Measurements from ENCODE around the gene ZNF385C.

Gene ZNF385C

DNA sequence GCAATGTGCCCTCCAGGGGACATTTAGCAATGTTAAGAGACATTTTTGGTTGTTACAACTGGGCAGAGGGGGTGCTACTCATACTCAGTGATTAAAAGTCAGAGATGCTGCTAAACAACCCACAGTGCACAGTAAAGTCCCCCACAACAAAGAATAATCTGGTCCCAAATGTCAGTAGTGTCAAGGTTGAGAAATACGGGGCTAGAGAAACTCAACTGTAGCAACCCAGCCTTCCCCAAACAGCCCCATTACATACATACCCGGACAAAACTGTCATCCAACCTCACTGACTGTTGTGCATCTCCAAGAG is 101.5 kb downstream of the ZNF385C start:
- H3K27me3 ChIP-seq (replicated peaks; ENCODE audit: control insufficient read depth, insufficient read depth, low read length, poor library complexity, severe bottlenecking): no peaks in the 10 kb centered on the region
- H3K9me3 ChIP-seq (ENCODE audit: control insufficient read depth, low read length): no peaks in the 10 kb centered on the region
- peaks cover 72% of the 10 kb centered on the region for H3K36me3 ChIP-seq (ENCODE audit: control insufficient read depth, insufficient read depth, low read length)
- DNase-seq: no peak
- H3K4me1 ChIP-seq (ENCODE audit: control insufficient read depth, insufficient read depth, low read length, poor library complexity, severe bottlenecking): no peaks in the 10 kb centered on the region
- H3K27ac ChIP-seq (ENCODE audit: insufficient read depth, low read length, poor library complexity, severe bottlenecking): no peak overlapping the region
- no peak overlapping the region for H3K4me3 ChIP-seq (ENCODE audit: insufficient read depth, low read depth, low read length, poor library complexity, severe bottlenecking)

DNA sequence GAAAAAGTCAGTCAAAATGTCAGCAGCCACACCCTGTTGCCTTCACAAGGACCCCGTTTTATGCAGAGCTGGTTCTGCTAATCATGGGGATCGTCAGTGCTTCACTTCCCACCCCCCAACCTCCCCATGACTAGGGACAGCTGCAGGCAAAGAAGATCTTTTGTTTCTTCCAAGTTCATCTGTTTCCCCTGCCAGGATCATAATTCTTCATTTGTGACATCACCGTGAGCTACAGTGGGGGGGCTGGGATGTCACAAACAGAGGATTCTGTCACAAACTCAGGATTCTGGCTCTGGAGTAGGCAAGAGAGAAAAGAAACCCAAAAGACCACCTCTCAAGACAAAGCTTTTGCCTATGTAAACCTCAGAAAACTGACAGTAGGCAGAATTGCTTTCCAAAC is 105.7 kb downstream of the ZNF385C start:
- peaks cover 89% of the 10 kb centered on the region for H3K36me3 ChIP-seq (ENCODE audit: control insufficient read depth, insufficient read depth, low read length)
- no peaks in the 10 kb centered on the region for H3K27me3 ChIP-seq (replicated peaks; ENCODE audit: control insufficient read depth, insufficient read depth, low read length, poor library complexity, severe bottlenecking)
- no peak overlapping the region for H3K27ac ChIP-seq (ENCODE audit: insufficient read depth, low read length, poor library complexity, severe bottlenecking)
- no peaks in the 10 kb centered on the region for H3K4me1 ChIP-seq (ENCODE audit: control insufficient read depth, insufficient read depth, low read length, poor library complexity, severe bottlenecking)
- no peak overlapping the region for H3K4me3 ChIP-seq (ENCODE audit: insufficient read depth, low read depth, low read length, poor library complexity, severe bottlenecking)
- DNase-seq: no peak
- H3K9me3 ChIP-seq (ENCODE audit: control insufficient read depth, low read length): no peaks in the 10 kb centered on the region

DNA sequence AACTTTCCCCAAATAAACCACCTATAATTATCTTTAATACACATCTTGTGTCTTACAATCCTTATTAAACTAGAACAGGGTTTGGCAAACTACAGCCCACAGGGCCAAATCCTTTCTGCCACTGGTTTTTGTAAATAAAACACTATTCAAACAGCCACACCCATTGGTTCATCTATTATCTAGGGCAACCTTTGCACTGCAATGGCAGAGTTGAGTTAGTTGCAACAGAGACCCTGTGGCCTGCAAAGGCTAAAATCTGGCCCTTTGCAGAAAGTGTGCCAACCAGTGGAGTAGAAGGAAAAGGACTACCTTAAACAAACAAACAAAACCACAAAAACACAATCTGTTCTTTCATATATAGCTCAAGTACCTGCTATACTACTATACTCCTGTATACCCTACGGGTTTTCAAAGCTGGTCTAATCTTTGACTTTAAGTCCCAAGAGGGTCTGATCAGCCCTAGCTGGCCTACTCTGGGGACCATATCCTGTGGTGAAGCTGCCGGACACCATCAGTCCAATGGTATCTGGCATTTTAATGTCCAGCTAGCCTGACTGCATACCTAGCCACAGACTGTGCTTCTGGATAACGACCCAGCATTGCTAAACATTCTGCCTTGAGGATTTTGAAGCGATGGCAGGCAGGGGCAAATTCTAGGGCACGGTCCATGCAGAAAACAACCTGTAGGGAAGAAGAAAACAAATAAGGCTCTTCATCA is 108.4 kb downstream of the ZNF385C start:
- H3K4me3 ChIP-seq (ENCODE audit: insufficient read depth, low read depth, low read length, poor library complexity, severe bottlenecking): no peak overlapping the region
- H3K27ac ChIP-seq (ENCODE audit: insufficient read depth, low read length, poor library complexity, severe bottlenecking): no peak overlapping the region
- no peak for DNase-seq
- no peaks in the 10 kb centered on the region for H3K27me3 ChIP-seq (replicated peaks; ENCODE audit: control insufficient read depth, insufficient read depth, low read length, poor library complexity, severe bottlenecking)
- no peaks in the 10 kb centered on the region for H3K9me3 ChIP-seq (ENCODE audit: control insufficient read depth, low read length)
- peaks cover 88% of the 10 kb centered on the region for H3K36me3 ChIP-seq (ENCODE audit: control insufficient read depth, insufficient read depth, low read length)
- no peaks in the 10 kb centered on the region for H3K4me1 ChIP-seq (ENCODE audit: control insufficient read depth, insufficient read depth, low read length, poor library complexity, severe bottlenecking)

DNA sequence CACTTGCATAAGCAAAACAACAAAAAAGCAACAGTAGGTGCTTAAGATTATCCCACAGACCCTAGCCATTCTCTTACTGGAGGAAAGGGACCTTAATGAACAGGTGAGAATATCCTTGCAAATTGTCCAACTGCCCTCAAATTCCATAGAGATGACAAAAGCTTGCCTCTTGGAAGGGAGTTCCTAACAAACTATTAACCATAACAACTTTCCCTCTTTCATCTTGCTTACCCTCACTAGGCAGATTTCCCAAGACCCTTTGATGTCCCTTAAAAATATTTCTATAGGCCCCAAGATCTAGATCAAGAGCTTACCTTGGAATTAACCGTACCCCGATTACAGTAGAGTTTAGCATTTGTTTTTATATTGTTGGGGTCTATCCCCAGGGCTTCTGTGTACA is 109.9 kb downstream of the ZNF385C start:
- DNase-seq: no peak
- Histone ChIP-seq H3K9me3 (ENCODE audit: control insufficient read depth, low read length) (no peaks in the 10 kb centered on the region), H3K4me1 (ENCODE audit: control insufficient read depth, insufficient read depth, low read length, poor library complexity, severe bottlenecking) (no peaks in the 10 kb centered on the region), H3K27me3 (replicated peaks; ENCODE audit: control insufficient read depth, insufficient read depth, low read length, poor library complexity, severe bottlenecking) (no peaks in the 10 kb centered on the region), H3K36me3 (ENCODE audit: control insufficient read depth, insufficient read depth, low read length) (peaks cover 85% of the 10 kb centered on the region), H3K4me3 (ENCODE audit: insufficient read depth, low read depth, low read length, poor library complexity, severe bottlenecking) (no peak overlapping the region), H3K27ac (ENCODE audit: insufficient read depth, low read length, poor library complexity, severe bottlenecking) (no peak overlapping the region)

DNA sequence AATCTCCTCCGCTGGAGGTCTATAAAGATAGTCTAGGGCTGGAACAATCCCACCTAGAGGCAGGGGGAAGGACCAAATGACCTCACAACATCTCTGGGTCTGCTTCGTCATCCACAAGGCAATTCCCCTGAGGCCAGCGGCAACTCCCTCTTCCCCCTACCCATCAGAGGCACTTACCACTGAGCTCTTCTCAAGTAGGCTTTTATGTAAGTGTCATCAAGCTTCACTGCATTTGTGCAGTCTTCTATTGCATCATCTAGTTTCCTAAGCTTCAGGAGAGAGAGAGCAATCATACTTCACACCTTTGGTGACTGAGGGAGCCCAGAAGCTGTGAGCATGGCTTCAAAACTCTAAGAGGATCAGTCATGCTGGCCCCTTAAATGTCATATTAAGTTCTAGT is 110.6 kb downstream of the ZNF385C start:
- Histone ChIP-seq H3K4me1 (ENCODE audit: control insufficient read depth, insufficient read depth, low read length, poor library complexity, severe bottlenecking) (no peaks in the 10 kb centered on the region), H3K9me3 (ENCODE audit: control insufficient read depth, low read length) (no peaks in the 10 kb centered on the region), H3K27me3 (replicated peaks; ENCODE audit: control insufficient read depth, insufficient read depth, low read length, poor library complexity, severe bottlenecking) (no peaks in the 10 kb centered on the region), H3K36me3 (ENCODE audit: control insufficient read depth, insufficient read depth, low read length) (peaks cover 81% of the 10 kb centered on the region), H3K4me3 (ENCODE audit: insufficient read depth, low read depth, low read length, poor library complexity, severe bottlenecking) (no peak overlapping the region), H3K27ac (ENCODE audit: insufficient read depth, low read length, poor library complexity, severe bottlenecking) (no peak overlapping the region)
- no peak for DNase-seq

DNA sequence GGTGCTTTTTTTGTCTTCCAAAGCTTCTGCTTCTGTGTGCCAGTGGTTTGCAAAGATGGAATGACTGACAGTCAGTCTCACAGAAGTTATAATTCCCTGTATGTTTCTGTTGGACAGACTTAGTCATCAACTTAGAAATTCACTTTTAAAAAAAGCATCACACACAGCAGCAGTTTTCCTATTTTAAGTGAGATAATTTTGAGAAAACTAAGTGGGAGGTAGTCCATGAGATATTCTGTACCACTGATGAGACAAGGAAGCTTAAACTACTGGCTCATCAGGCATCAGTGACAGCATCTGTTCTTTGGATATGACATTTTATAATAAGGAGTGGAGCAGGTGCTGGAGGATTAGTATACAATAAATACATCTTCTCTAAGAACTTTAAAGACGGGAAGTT is 111.6 kb downstream of the ZNF385C start:
- H3K36me3 ChIP-seq (ENCODE audit: control insufficient read depth, insufficient read depth, low read length): peaks cover 81% of the 10 kb centered on the region
- H3K9me3 ChIP-seq (ENCODE audit: control insufficient read depth, low read length): no peaks in the 10 kb centered on the region
- no peak overlapping the region for H3K27ac ChIP-seq (ENCODE audit: insufficient read depth, low read length, poor library complexity, severe bottlenecking)
- no peaks in the 10 kb centered on the region for H3K4me1 ChIP-seq (ENCODE audit: control insufficient read depth, insufficient read depth, low read length, poor library complexity, severe bottlenecking)
- H3K4me3 ChIP-seq (ENCODE audit: insufficient read depth, low read depth, low read length, poor library complexity, severe bottlenecking): no peak overlapping the region
- H3K27me3 ChIP-seq (replicated peaks; ENCODE audit: control insufficient read depth, insufficient read depth, low read length, poor library complexity, severe bottlenecking): no peaks in the 10 kb centered on the region
- DNase-seq: no peak

DNA sequence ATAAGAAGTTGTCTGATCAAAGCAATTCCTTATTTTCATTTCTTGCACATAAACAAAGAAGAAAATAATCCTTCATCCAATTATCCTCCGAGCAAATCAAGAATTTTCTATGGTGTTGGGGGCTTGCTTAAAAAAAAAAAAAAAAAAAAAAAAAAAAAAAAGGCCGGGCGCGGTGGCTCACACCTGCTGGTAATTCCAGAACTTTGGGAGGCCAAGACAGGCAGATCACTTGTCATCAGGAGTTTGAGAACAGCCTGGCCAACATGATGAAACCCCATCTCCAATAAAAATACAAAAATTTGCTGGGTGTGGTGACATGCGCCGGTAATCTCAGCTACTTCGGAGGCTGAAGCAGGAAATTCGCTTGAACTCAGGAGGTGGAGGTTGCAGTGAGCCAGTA is 112.4 kb downstream of the ZNF385C start:
- H3K9me3 ChIP-seq (ENCODE audit: control insufficient read depth, low read length): no peaks in the 10 kb centered on the region
- H3K4me3 ChIP-seq (ENCODE audit: insufficient read depth, low read depth, low read length, poor library complexity, severe bottlenecking): no peak overlapping the region
- DNase-seq: no peak
- no peaks in the 10 kb centered on the region for H3K4me1 ChIP-seq (ENCODE audit: control insufficient read depth, insufficient read depth, low read length, poor library complexity, severe bottlenecking)
- no peaks in the 10 kb centered on the region for H3K27me3 ChIP-seq (replicated peaks; ENCODE audit: control insufficient read depth, insufficient read depth, low read length, poor library complexity, severe bottlenecking)
- peaks cover 78% of the 10 kb centered on the region for H3K36me3 ChIP-seq (ENCODE audit: control insufficient read depth, insufficient read depth, low read length)
- H3K27ac ChIP-seq (ENCODE audit: insufficient read depth, low read length, poor library complexity, severe bottlenecking): no peak overlapping the region

DNA sequence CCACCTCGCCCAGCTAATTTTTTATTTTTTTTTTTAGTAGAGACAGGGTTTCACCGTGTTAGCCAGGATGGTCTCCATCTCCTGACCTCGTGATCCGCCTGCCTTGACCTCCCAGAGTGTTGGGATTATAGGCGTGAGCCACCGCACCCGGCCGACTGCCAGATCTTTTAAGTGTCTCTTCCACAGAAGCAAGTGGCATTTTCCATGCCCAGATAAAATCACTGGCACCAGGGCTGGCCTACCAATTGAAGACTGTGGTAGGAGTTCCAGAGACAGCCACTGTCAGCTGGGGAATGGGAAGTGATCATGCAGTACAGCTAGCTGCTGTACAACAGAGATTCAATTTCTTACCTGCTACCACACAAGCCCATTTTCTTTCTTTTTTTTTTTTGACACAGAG is 113.8 kb downstream of the ZNF385C start:
- no peaks in the 10 kb centered on the region for H3K27me3 ChIP-seq (replicated peaks; ENCODE audit: control insufficient read depth, insufficient read depth, low read length, poor library complexity, severe bottlenecking)
- H3K4me3 ChIP-seq (ENCODE audit: insufficient read depth, low read depth, low read length, poor library complexity, severe bottlenecking): no peak overlapping the region
- H3K27ac ChIP-seq (ENCODE audit: insufficient read depth, low read length, poor library complexity, severe bottlenecking): no peak overlapping the region
- no peaks in the 10 kb centered on the region for H3K4me1 ChIP-seq (ENCODE audit: control insufficient read depth, insufficient read depth, low read length, poor library complexity, severe bottlenecking)
- no peaks in the 10 kb centered on the region for H3K9me3 ChIP-seq (ENCODE audit: control insufficient read depth, low read length)
- no peak for DNase-seq
- peaks cover 76% of the 10 kb centered on the region for H3K36me3 ChIP-seq (ENCODE audit: control insufficient read depth, insufficient read depth, low read length)

DNA sequence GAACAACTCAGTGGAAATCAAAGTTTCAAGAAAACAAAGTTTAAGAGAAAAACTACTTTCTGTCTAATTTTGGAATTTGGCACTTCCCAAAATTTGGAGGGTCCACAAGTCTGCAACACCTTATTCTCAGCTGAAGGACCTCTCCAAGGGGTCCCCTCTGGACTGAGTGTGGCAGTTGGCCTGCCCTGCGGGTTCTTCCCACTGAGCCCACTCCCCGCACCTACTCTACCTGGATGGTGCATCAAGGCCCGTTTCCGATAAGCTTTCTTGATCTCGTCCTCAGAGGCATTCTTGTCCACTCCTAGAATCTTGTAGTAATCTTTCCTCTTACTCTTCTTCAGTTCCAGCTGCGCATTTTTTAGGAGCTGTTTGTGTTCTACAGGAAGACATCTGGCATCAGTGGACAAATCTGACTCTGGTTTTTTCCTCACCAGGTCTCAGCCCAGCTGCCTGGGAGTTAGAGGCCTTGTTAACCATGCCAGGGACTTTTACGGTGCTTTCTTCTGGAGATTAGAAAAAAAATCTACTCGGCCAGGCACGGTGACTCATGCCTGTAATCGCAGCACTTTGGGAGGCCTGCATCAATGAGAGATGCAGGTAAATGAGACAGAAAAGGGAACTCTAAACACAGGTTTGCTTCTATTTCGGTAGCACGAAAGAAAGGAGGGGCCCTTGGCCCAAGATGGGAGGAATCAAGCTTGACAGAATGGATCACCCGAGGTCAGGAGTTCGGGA is 116.1 kb downstream of the ZNF385C start:
- Histone ChIP-seq H3K36me3 (ENCODE audit: control insufficient read depth, insufficient read depth, low read length) (peaks cover 71% of the 10 kb centered on the region), H3K27me3 (replicated peaks; ENCODE audit: control insufficient read depth, insufficient read depth, low read length, poor library complexity, severe bottlenecking) (no peaks in the 10 kb centered on the region), H3K27ac (ENCODE audit: insufficient read depth, low read length, poor library complexity, severe bottlenecking) (no peak overlapping the region), H3K4me1 (ENCODE audit: control insufficient read depth, insufficient read depth, low read length, poor library complexity, severe bottlenecking) (no peaks in the 10 kb centered on the region), H3K9me3 (ENCODE audit: control insufficient read depth, low read length) (no peaks in the 10 kb centered on the region), H3K4me3 (ENCODE audit: insufficient read depth, low read depth, low read length, poor library complexity, severe bottlenecking) (no peak overlapping the region)
- DNase-seq: no peak

DNA sequence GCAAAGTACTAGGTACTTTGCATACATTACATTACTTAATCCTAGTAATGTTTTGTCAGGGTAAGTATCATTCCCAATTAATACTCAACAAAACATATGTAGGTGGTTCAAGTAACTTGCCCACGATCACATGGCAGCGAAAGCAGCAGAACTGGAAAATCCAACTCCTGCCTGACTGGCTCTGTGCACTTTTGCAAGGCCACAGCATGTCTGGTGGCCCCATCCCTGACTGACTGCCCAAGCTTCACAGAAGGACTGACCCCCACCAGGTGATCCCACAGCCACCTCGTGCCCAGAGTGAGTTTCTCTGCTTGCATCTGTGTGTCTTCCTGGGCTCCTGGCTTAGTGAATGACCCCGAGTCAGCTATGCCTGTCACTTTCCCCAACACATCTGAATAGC is 120.3 kb downstream of the ZNF385C start:
- Histone ChIP-seq H3K27ac (ENCODE audit: insufficient read depth, low read length, poor library complexity, severe bottlenecking) (no peak overlapping the region), H3K4me3 (ENCODE audit: insufficient read depth, low read depth, low read length, poor library complexity, severe bottlenecking) (no peak overlapping the region), H3K36me3 (ENCODE audit: control insufficient read depth, insufficient read depth, low read length) (peaks cover 82% of the 10 kb centered on the region), H3K4me1 (ENCODE audit: control insufficient read depth, insufficient read depth, low read length, poor library complexity, severe bottlenecking) (no peaks in the 10 kb centered on the region), H3K27me3 (replicated peaks; ENCODE audit: control insufficient read depth, insufficient read depth, low read length, poor library complexity, severe bottlenecking) (no peaks in the 10 kb centered on the region), H3K9me3 (ENCODE audit: control insufficient read depth, low read length) (no peaks in the 10 kb centered on the region)
- DNase-seq: no peak

Measured in effector memory CD4-positive, alpha-beta T cell (primary cell).